Globus pallidus (tissue), 1 donor: ENCODE measurements around the gene THAP7.

ENCODE experiments used
- DNase-seq: peaks from one replicate; pipeline ENCODE4 v3.0.0-alpha.2; 2015; ENCODE audit warnings: low spot score

The THAP7 gene

DNA sequence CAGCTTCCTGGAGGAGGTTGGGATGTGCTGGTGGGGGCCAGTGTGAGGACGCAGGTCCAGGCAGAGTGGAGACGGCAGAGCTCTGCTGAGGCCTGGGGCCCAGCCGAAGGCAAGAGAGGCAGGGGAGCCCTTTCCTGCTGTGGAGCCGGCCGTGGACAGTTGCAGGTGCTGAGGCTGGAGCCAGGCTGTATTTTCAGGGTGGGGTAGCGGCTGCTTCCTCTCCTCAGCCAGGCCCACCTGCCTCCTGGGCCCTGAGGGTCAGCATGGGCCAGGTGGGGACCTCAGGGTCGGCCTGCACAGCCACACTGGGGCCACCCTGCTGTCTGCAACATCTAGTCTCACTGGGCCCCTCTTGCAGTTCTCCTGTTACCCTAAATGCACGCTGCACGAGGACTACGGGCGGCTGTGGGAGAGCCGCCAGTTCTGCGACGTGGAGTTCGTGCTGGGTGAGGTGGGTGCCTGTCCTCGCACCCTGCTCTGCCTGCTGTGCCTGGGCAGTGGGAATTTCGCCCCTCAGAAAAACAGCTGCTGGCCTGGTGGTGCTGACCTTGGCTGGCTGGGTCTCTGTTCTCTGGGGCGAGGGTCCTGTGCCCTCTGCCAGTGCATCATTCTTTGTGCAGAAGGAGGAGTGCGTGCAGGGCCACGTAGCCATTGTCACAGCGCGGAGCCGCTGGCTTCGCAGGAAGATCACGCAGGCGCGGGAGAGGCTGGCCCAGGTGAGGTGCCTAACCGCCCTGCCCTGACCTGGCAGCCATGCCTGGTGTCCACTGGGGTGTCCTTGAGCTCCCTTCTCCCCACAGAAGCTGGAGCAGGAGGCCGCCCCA is 8.4 kb downstream of the THAP7 start:
- no peak for DNase-seq

DNA sequence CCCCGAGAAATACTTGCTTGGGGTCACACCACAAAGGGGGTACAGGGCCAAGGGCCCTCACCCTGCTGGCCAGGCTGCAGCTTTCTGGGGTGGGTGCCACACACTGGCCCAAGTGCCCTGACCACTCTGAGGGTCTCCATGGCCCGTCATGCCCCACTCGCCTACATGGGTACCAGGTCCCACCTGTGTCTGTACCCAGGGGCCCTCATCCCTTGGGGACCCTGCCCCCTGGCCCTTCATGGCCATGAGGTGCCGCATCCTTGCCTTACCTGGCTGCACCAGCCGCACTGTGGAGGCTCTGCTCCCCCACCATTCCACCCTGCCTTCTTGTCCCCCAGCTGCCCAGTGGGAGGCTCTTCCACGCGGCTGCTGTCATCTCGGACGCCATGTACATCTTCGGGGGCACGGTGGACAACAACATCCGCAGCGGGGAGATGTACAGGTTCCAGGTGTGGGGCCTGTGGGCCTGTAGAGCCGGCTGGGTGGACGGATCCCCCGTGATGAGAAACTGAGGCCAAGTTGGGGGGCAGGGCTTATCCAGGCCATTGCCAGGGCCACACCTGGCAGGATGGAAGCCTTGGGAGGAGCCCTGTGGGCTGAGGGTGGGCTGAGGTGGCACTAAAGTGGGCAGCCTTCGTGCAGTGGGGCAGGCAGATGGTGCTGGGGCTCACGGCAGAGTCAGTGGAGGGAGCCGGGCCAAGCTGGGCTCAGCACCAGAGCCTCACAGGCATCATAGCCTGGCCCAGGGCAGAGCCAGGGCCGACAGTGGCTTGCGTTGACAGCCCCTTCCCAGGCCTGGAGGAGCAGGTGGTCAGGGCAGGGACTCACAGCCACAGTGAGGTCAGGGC is 9.2 kb downstream of the THAP7 start:
- DNase-seq = no peak

GRCh38 chr22:20992056-20992442 is 9.9 kb downstream of the THAP7 start:
- DNase-seq = no peak

DNA sequence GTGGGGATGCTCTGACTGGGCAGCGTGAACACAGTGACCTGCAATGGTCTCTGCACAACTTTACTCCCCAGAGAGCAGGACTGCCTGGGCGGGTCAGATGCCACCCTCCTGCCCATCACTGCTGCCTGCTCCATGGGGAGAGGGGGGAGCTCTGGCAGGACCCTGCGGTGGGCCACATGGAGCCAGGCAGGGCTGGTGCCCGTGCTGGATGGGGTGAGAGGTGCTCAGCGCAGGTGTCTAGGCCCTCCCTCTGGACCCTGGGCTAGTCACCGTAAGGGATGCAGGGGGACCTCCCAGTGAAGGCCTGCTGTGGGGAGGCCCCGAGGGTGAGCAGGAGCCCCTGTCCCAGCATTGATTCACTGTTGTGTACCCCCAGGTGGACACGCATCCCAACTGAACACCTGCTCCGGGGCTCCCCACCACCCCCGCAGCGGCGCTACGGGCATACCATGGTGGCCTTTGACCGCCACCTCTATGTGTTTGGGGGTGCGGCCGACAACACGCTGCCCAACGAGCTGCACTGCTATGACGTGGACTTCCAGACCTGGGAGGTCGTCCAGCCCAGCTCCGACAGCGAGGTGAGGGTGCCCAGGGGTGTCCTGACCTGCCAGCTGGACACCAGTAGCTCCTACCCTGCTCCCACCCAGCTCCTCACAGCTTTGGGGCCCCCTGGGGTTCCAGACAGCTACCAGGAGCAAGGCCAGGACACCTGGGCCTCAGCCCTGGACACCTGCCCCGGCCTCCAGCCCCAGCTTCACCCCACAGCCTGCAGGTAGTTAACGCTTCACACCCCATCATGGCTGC is 10.5 kb downstream of the THAP7 start:
- no peak for DNase-seq

- no peak for DNase-seq
These were observed 11.4 kb downstream of the THAP7 start for GRCh38 chr22:20990184-20991180.

DNA sequence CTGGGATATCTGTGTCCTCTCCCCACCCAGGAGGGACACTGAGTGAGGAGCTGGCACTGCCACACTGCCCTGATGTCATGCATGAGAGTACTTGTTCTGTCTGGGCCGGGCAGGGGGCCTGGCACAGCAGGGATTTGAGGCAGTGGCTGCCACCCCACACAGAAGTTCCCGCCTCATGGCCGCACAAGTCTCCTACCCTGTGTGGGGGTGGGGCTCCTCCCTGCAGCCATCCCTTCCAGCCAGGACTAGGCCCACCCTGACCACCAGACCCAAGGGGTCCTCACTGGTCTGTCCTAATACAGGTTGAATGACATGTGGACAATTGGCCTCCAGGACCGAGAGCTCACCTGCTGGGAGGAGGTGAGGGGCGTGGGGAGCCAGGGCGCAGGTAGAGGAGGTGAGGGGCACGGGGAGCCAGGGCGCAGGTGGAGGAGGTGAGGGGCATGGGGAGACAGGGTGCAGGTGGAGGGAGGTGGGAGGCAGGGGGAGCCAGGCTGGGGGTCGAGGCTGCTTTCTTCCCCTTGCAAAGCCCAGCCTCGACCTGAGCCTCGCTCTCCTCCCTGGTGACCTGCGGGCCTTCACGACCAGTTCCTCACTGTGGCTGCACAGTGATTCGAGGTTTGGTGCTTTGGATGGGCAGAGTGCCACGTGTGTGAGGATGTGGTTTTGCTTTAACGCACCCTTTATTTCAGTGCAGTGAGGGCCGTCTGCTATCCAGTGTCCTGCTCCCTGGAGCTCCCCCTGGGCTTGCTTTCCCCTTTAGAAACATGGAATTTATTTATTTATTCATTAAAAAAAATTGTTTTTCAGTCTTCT is 12.4 kb downstream of the THAP7 start:
- no peak for DNase-seq

DNA sequence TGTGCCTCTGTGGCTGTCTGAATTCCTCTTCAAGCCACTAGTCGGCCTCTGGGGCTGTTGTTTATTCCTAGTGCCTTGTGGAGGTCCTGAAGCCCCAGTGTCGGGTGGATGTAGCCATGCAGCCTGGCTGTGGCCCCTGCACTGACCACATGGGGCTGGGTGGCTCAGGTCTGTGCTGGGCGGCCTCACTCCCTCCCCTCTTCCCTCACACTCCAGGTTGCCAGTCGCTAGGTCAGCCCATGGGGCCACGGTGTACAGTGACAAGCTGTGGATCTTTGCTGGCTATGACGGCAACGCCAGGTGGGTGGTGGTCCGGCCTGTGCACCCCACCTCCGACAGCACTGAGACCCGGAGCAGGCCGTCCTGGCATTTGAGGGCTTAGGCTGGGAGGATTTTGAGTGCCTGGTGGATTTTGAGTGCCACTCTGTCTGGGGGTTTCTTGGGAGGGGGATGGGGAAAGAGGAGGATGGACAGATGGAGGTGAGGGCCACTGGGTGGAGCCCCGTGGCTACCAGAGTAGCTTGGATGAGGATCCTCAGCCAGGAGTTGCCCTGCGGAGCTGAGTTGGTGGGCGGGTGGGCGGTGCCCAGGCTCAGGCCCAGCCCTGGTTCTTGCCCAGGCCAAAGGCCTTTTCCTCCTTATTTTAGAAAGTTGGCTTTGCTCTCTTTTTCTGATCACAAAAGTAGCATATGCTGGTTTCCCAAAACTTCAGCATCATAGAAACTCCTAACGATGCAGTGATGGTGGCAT is 13.2 kb downstream of the THAP7 start:
- no peak for DNase-seq

- no peak for DNase-seq
These were observed 14.5 kb downstream of the THAP7 start for GRCh38 chr22:20987375-20987774.

- DNase-seq = no peak
These were observed 15.6 kb downstream of the THAP7 start for GRCh38 chr22:20986365-20986764.

DNA sequence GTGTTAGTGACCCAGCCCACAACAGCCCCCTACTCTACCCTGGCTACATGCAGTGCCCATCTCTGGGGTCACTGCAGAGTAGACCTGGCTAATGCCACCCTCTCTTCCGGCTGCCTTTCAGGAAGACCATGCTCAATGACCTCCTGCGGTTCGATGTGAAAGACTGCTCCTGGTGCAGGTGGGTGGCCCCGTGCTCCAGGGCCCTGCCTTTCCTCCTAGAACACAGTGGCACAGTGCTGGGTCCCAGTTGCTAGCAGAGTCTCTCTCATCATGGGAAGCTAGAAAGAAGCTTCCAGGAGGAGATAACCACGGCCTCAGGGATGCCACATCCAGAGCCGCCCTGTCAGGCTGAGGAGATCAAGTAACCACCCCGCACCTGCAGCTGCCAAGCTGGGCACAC is 16.2 kb downstream of the THAP7 start:
- DNase-seq = no peak

DNA sequence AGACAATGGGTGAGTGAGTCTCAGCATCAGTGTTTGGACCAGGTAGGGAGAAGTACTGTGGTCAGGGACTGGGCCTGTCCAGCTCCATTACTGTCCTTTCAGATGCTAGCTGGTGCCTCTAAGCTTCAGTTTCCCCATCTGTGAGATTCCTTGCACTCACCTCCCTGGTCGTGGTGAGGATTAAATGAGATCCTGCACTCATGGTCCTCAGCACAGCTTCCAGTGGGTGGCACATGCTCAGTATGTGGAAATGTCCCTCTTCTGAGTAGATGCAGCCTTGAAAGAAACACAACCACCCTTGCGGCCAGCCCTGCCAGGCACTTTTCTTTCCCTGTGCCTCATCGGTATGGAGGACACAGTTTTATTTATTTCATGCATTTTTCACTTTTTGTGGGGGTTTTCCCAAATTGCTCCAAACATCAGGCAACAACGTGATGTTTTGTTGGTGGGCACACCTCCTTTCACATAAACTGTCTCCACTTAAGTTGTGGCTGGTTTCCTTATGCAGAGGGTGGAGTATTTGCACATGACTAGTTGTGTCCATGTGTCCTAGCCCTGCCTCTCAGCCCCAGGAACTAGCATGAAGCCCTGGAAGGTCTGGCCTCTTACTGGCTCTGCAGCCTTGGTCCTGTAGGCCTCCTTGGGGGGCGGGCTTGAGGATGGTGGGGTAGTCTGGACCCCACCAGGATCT is 18.7 kb downstream of the THAP7 start:
- DNase-seq = no peak

GRCh38 chr22:20982563-20982882 is 19.4 kb downstream of the THAP7 start:
- no peak for DNase-seq

GRCh38 chr22:20981787-20982562 is 19.9 kb downstream of the THAP7 start, which contains the start of gene LZTR1:
TSS of gene LZTR1 (plus strand) at chr22:20982297. CDS start at chr22:20982372, 75 bp downstream.
- DNase-seq = peak; percentile 86

DNA sequence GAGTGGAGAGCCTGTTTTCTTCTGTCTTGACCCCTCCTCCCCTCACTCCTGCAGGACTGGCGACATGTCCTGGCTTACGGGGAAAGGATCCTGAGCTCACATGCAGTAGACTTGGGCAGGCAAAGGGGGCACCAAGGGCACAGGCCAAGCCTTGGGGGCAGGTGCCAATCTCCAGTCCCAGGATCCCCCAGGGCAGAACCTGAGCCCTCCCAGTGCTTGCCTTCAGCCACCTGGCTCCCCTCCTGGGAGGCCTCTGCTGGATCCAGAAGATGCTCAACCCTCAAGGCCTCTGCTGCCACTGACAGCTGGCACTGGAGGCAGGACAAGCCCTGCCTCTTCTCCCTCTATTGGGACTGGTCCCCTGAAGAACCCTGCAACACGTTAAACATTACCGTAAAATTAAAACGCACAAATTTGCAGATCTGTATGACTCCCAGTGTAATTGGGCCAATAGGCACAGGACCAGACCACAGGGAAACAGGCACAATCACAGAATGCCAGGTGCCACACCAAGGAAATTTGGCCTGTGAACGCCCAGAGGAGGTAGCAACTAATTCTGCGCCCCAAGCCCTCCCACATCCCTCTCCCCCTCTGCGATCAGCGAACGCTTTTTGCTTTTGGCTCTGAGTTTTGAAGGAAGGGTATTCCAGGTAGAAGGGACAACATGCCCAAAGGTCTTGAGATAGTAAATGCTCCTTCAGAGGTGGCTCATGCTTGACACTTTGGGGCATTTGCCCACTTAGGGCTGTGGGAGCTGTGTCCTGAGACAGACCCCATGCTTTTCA is 20.8 kb downstream of the THAP7 start:
- no peak for DNase-seq

DNA sequence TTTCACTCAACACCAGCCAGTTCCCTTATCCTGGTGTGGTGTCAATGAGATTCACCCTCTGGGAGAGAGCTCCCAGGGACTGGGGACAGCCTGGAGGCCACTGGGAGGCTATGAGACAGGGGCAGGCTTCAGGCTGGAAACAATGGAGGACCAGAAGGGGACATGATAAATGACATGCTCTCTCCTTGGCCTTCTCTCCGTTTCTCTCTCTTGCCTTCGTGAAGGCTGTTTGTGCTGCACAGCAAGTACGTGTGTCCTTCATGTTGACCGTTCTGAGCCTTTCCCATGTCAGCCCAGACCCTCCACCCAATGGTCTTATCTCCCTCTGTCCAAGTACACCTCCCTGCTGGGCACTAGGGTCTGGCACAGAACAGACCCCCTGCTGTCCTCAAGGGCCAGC is 21.4 kb downstream of the THAP7 start:
- no peak for DNase-seq

DNA sequence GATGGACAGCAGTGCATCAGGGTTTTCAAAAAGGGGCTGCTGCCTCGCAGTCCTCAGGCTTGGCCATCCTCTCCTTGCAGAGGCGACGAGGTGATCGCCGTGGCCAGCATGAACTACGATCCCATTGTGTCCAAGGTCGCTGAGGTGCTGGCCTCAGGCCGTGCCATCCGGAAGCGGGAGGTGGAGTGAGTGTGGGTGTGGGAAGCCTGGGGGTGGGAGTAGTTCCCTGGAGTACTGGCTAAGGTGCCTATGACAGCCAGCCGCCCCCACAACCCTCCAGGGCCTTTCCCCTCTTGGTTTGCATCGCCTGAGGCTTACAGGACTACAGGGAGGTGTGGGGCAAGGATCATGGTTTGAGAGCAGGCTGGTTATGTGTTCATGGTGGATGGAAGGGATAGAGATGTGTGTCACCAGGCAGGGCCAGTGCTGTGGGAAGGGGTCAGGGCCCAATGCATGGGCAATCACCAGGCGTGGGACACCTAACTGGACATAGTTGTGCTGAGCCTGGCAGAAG is 21.9 kb downstream of the THAP7 start:
- DNase-seq = no peak

DNA sequence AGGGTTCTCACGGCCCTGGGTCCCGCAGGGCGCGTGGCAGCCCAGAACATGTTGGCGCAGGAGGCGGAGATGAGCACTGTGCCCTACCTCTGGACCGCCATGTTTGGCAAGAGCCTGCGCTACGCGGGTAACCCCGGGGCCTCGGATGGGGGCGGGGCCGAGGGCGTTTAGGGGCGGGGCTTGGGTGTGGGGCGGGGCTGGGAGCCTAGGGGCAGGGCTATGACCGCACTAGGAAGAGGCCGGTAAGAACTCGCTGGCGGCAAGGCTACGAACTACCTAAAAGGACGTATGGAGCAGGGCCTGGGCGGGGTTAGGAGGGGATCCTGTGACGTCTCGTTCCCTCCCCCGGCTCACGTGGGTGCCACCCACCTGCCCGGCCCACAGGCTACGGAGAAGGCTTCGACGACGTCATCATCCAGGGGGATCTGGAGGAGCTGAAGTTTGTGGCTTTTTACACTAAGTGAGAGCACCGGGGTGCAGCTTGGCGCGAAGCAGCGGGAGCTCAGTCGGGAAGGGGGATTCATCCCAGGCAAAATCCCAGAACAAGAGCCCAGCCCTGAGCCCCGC is 22.6 kb downstream of the THAP7 start:
- peak; percentile 29 for DNase-seq
